HG02840 (cell line): ENCODE data around the gene YBX3.

Experiments
- ATAC-seq: cut with Tn5 transposase; IDR thresholded peaks from one replicate; pipeline ENCODE4 v1.9.1; 2021; ENCODE audit warnings: mild to moderate bottlenecking, moderate library complexity, moderate number of reproducible peaks; ENCODE audit not compliant: unreplicated experiment, low FRiP score

YBX3 gene

GRCh38 chr12:10722502-10722904 is 620 bp downstream of the YBX3 start:
- peak; percentile 36 for ATAC-seq

GRCh38 chr12:10721651-10722501 is 1.2 kb downstream of the YBX3 start:
- ATAC-seq = peak; percentile 17

GRCh38 chr12:10720974-10721650 is 2.0 kb downstream of the YBX3 start:
- ATAC-seq = no peak

GRCh38 chr12:10719482-10719881 is 3.6 kb downstream of the YBX3 start:
- no peak for ATAC-seq

- no peak for ATAC-seq
These were observed 4.8 kb downstream of the YBX3 start for GRCh38 chr12:10718279-10718821.

GRCh38 chr12:10717410-10717809 is 5.7 kb downstream of the YBX3 start:
- no peak for ATAC-seq

- ATAC-seq = no peak
These were observed 6.3 kb downstream of the YBX3 start for GRCh38 chr12:10716704-10717315.

- ATAC-seq = no peak
These were observed 6.8 kb downstream of the YBX3 start for GRCh38 chr12:10716277-10716676.

- no peak for ATAC-seq
These were observed 7.6 kb downstream of the YBX3 start for GRCh38 chr12:10715491-10715890.

GRCh38 chr12:10709808-10710207 is 13.3 kb downstream of the YBX3 start:
- ATAC-seq = no peak

- no peak for ATAC-seq
These were observed 14.3 kb downstream of the YBX3 start for GRCh38 chr12:10708862-10709261.

GRCh38 chr12:10705655-10706054 is 17.5 kb downstream of the YBX3 start:
- ATAC-seq = no peak

- no peak for ATAC-seq
These were observed 21.3 kb downstream of the YBX3 start for GRCh38 chr12:10701843-10702242.

GRCh38 chr12:10701131-10701681 is 21.9 kb downstream of the YBX3 start:
- peak; percentile 68 for ATAC-seq

- ATAC-seq = no peak
These were observed 22.5 kb downstream of the YBX3 start for GRCh38 chr12:10700581-10700980.

- ATAC-seq = no peak
These were observed 25.3 kb downstream of the YBX3 start for GRCh38 chr12:10697862-10698261.

- ATAC-seq = no peak
These were observed 26.0 kb downstream of the YBX3 start for GRCh38 chr12:10697156-10697555.

GRCh38 chr12:10690906-10691305 is 32.2 kb downstream of the YBX3 start:
- no peak for ATAC-seq

- no peak for ATAC-seq
These were observed 34.0 kb downstream of the YBX3 start for GRCh38 chr12:10689146-10689545.

- no peak for ATAC-seq
These were observed 35.1 kb downstream of the YBX3 start for GRCh38 chr12:10688042-10688441.
